ENCODE measurements around the gene LY9.

- TF ChIP-seq, protein P1, sequence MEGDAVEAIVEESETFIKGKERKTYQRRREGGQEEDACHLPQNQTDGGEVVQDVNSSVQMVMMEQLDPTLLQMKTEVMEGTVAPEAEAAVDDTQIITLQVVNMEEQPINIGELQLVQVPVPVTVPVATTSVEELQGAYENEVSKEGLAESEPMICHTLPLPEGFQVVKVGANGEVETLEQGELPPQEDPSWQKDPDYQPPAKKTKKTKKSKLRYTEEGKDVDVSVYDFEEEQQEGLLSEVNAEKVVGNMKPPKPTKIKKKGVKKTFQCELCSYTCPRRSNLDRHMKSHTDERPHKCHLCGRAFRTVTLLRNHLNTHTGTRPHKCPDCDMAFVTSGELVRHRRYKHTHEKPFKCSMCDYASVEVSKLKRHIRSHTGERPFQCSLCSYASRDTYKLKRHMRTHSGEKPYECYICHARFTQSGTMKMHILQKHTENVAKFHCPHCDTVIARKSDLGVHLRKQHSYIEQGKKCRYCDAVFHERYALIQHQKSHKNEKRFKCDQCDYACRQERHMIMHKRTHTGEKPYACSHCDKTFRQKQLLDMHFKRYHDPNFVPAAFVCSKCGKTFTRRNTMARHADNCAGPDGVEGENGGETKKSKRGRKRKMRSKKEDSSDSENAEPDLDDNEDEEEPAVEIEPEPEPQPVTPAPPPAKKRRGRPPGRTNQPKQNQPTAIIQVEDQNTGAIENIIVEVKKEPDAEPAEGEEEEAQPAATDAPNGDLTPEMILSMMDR (IDR thresholded peaks at IDR 0.05): no peak
- TF ChIP-seq ZFX (IDR thresholded peaks at IDR 0.05; ENCODE audit: borderline replicate concordance): no peak
These were observed 63.2 kb downstream of the LY9 start for GRCh38 chr1:160859166-160859565.
